GM18873 (cell line): ENCODE measurements around the gene TOM1.

Experiments
- ATAC-seq: cut with Tn5 transposase; IDR thresholded peaks from one replicate; pipeline ENCODE4 v1.9.1; 2021; ENCODE audit warnings: mild to moderate bottlenecking, moderate library complexity, moderate number of reproducible peaks; ENCODE audit not compliant: unreplicated experiment, low FRiP score

TOM1 gene

GRCh38 chr22:35306350-35306967 lies 6.8 kb downstream of the TOM1 start:
- ATAC-seq = no peak

GRCh38 chr22:35307372-35307771 lies 7.7 kb downstream of the TOM1 start:
- ATAC-seq = no peak

- ATAC-seq = no peak
These were observed 8.2 kb downstream of the TOM1 start for GRCh38 chr22:35307892-35308291.

- ATAC-seq = peak; percentile 39
These were observed 8.9 kb downstream of the TOM1 start for GRCh38 chr22:35308480-35309021.

GRCh38 chr22:35310556-35311550 lies 11.2 kb downstream of the TOM1 start:
- ATAC-seq = no peak

GRCh38 chr22:35311551-35311999 lies 11.9 kb downstream of the TOM1 start:
- ATAC-seq = no peak

GRCh38 chr22:35312198-35313059 lies 12.7 kb downstream of the TOM1 start:
- no peak for ATAC-seq

- no peak for ATAC-seq
These were observed 13.8 kb downstream of the TOM1 start for GRCh38 chr22:35313311-35314121.

GRCh38 chr22:35314161-35314942 lies 14.7 kb downstream of the TOM1 start:
- no peak for ATAC-seq

GRCh38 chr22:35315141-35315854 lies 15.6 kb downstream of the TOM1 start:
- ATAC-seq = no peak

- no peak for ATAC-seq
These were observed 16.4 kb downstream of the TOM1 start for GRCh38 chr22:35315855-35316745.

- ATAC-seq = no peak
These were observed 17.1 kb downstream of the TOM1 start for GRCh38 chr22:35316751-35317150.

- no peak for ATAC-seq
These were observed 18.1 kb downstream of the TOM1 start for GRCh38 chr22:35317680-35318290.

GRCh38 chr22:35318346-35319215 lies 18.9 kb downstream of the TOM1 start:
- no peak for ATAC-seq

GRCh38 chr22:35319244-35319985 lies 19.7 kb downstream of the TOM1 start:
- no peak for ATAC-seq
